Measurements from ENCODE around the gene TTC6. TPM values are rescaled to one million over a fixed set of nuclear protein-coding genes. Genes with fewer than 3 reads are reported as not detected.

TTC6 gene
- total and polyA plus RNA-seq, 4 donors: 0.74 to 21.7 (median 3.6) TPM

DNA sequence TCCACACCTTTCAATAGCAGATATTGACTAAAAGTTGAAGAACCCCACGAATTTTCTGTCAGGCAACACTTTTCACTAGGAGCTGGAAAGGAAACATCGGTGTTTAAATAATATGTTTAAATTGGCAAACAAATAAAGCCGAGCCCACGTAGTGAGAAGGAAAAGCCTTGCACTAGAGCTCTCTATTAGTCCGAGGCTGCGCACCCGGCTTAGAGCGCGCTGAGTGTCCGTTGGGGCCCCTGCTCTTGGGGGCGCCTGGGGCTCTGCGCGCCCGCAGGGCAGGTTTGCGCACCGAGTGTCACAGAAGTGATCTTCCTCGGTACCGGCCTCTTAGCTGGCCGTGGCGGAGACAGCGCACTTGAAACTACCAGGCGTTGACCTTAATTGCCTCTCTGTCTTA lies 6.4 kb downstream of the TTC6 start:
- no peak overlapping the region for H3K9ac ChIP-seq (ENCODE audit: low read depth in 1 of 2, low read length in 2 of 2)
- H3K4me3 ChIP-seq (ENCODE audit: low read depth in 1 of 3, low read length in 3 of 3): no peak overlapping the region
- no peak overlapping the region for H3K27ac ChIP-seq (ENCODE audit: low read depth in 1 of 2, low read length in 2 of 2)
- no peak for DNase-seq (ENCODE audit: low spot score)
- no peak for TF ChIP-seq SP1 (IDR thresholded peaks at IDR 0.05)
- H3K36me3 ChIP-seq (ENCODE audit: control insufficient read depth in 4 of 4, insufficient read depth in 3 of 4, low read depth in 1 of 4, low read length in 3 of 4): no peaks in the 10 kb centered on the region
- WGBS: 33% methylated on average over 22 of the region's 22 CpGs
- H3K27me3 ChIP-seq (ENCODE audit: control insufficient read depth in 4 of 4, insufficient read depth in 4 of 4, low read length in 3 of 4): no peaks in the 10 kb centered on the region
- no peaks in the 10 kb centered on the region for H3K9me3 ChIP-seq (ENCODE audit: control insufficient read depth in 4 of 4, low read length in 3 of 4)
- H3K4me1 ChIP-seq (ENCODE audit: control insufficient read depth in 4 of 4, insufficient read depth in 4 of 4, low read length in 3 of 4): peaks cover 9 to 56% (median 49%) of the 10 kb centered on the region in 4 donors

DNA sequence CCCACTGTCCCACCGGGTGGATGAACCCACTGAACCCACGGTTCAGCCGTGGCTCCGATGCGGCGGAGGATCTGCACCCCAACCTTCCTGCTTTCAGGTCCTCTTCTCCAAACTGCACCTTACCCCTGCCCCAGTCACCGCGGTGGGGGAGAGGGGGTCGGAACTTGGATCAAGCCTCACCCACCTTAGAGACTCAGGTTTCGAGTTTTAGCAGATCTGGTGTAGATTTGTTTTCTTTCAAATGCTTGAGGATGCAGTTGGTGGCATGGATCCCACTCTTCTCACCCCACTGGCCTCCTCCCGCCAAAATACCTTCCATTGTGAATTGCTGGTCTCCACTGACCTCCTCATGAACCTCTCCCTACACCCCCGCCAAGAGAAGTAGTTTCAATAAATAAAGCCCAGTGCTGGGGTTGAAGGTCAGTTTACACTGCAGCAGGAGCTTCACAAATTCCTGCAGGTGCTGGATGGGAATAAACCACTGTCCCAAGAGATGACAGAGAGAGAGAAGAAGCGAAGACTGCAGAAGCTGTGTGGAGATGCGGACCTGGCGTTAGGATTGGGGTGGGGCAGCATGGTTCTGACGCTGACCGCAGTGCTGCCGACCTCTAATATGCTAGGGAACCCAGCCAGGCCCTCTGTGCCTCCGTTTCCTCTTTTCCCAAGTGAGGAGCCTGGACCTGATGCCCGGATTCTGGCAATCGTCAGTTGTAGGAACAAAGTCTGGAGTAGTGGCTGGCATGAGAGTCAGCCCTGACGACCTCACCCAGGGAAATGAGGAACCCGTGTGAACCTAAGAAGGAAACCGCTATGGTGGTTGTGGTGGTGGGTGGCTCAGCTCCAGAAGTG lies 7.4 kb downstream of the TTC6 start:
- TF ChIP-seq JUND (IDR thresholded peaks at IDR 0.05) (peak; percentile 57 to 67), FOXA1 (IDR thresholded peaks at IDR 0.05) (no peak), FOXA2 (IDR thresholded peaks at IDR 0.05) (peak; percentile 78), SP1 (IDR thresholded peaks at IDR 0.05) (peak; percentile 89), RXRA (IDR thresholded peaks at IDR 0.05) (peak; percentile 92 to 93), EGR1 (IDR thresholded peaks at IDR 0.05; ENCODE audit: low read depth in 2 of 2) (peak; percentile 84 to 89), RAD21 (IDR thresholded peaks at IDR 0.05) (peak; percentile 32 to 59), NR2F2 (IDR thresholded peaks at IDR 0.05) (peak; percentile 48), TAF1 (conservative IDR thresholded peaks at IDR 0.05) (no peak), YY1 (IDR thresholded peaks at IDR 0.05) (peak; percentile 62), HNF4G (IDR thresholded peaks at IDR 0.05) (peak; percentile 40), GABPA (IDR thresholded peaks at IDR 0.05 in 1 of 2, conservative IDR thresholded peaks at IDR 0.05 in 1 of 2) (no peak), HNF4A (conservative IDR thresholded peaks at IDR 0.05) (peak; percentile 89)
- TF ChIP-seq, protein P1, sequence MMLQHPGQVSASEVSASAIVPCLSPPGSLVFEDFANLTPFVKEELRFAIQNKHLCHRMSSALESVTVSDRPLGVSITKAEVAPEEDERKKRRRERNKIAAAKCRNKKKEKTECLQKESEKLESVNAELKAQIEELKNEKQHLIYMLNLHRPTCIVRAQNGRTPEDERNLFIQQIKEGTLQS (IDR thresholded peaks at IDR 0.05): no peak
- TF ChIP-seq, protein P2, sequence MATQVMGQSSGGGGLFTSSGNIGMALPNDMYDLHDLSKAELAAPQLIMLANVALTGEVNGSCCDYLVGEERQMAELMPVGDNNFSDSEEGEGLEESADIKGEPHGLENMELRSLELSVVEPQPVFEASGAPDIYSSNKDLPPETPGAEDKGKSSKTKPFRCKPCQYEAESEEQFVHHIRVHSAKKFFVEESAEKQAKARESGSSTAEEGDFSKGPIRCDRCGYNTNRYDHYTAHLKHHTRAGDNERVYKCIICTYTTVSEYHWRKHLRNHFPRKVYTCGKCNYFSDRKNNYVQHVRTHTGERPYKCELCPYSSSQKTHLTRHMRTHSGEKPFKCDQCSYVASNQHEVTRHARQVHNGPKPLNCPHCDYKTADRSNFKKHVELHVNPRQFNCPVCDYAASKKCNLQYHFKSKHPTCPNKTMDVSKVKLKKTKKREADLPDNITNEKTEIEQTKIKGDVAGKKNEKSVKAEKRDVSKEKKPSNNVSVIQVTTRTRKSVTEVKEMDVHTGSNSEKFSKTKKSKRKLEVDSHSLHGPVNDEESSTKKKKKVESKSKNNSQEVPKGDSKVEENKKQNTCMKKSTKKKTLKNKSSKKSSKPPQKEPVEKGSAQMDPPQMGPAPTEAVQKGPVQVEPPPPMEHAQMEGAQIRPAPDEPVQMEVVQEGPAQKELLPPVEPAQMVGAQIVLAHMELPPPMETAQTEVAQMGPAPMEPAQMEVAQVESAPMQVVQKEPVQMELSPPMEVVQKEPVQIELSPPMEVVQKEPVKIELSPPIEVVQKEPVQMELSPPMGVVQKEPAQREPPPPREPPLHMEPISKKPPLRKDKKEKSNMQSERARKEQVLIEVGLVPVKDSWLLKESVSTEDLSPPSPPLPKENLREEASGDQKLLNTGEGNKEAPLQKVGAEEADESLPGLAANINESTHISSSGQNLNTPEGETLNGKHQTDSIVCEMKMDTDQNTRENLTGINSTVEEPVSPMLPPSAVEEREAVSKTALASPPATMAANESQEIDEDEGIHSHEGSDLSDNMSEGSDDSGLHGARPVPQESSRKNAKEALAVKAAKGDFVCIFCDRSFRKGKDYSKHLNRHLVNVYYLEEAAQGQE (IDR thresholded peaks at IDR 0.05): peak; percentile 55
- TF ChIP-seq, protein P3, sequence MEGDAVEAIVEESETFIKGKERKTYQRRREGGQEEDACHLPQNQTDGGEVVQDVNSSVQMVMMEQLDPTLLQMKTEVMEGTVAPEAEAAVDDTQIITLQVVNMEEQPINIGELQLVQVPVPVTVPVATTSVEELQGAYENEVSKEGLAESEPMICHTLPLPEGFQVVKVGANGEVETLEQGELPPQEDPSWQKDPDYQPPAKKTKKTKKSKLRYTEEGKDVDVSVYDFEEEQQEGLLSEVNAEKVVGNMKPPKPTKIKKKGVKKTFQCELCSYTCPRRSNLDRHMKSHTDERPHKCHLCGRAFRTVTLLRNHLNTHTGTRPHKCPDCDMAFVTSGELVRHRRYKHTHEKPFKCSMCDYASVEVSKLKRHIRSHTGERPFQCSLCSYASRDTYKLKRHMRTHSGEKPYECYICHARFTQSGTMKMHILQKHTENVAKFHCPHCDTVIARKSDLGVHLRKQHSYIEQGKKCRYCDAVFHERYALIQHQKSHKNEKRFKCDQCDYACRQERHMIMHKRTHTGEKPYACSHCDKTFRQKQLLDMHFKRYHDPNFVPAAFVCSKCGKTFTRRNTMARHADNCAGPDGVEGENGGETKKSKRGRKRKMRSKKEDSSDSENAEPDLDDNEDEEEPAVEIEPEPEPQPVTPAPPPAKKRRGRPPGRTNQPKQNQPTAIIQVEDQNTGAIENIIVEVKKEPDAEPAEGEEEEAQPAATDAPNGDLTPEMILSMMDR (IDR thresholded peaks at IDR 0.05; ENCODE audit: low read depth, low read length, missing input control): no peak
- TF ChIP-seq, protein P4, sequence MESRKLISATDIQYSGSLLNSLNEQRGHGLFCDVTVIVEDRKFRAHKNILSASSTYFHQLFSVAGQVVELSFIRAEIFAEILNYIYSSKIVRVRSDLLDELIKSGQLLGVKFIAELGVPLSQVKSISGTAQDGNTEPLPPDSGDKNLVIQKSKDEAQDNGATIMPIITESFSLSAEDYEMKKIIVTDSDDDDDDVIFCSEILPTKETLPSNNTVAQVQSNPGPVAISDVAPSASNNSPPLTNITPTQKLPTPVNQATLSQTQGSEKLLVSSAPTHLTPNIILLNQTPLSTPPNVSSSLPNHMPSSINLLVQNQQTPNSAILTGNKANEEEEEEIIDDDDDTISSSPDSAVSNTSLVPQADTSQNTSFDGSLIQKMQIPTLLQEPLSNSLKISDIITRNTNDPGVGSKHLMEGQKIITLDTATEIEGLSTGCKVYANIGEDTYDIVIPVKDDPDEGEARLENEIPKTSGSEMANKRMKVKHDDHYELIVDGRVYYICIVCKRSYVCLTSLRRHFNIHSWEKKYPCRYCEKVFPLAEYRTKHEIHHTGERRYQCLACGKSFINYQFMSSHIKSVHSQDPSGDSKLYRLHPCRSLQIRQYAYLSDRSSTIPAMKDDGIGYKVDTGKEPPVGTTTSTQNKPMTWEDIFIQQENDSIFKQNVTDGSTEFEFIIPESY (IDR thresholded peaks at IDR 0.05): peak; percentile 32
- TF ChIP-seq, protein P5, sequence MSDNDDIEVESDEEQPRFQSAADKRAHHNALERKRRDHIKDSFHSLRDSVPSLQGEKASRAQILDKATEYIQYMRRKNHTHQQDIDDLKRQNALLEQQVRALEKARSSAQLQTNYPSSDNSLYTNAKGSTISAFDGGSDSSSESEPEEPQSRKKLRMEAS (IDR thresholded peaks at IDR 0.05): no peak
- H3K4me3 ChIP-seq (ENCODE audit: low read depth in 1 of 3, low read length in 3 of 3): peak overlapping the region in 2 of 3 donors; percentile 28 to 63
- H3K9ac ChIP-seq (ENCODE audit: low read depth in 1 of 2, low read length in 2 of 2): peak overlapping the region in 1 of 2 donors; percentile 42
- no peak for DNase-seq (ENCODE audit: low spot score)
- peaks cover 9 to 55% (median 44%) of the 10 kb centered on the region in 4 donors for H3K4me1 ChIP-seq (ENCODE audit: control insufficient read depth in 4 of 4, insufficient read depth in 4 of 4, low read length in 3 of 4)
- peak overlapping the region; percentile 49 to 66 for H3K27ac ChIP-seq (ENCODE audit: low read depth in 1 of 2, low read length in 2 of 2)
- WGBS: 10% methylated on average over 24 of the region's 24 CpGs
- H3K9me3 ChIP-seq (ENCODE audit: control insufficient read depth in 4 of 4, low read length in 3 of 4): no peaks in the 10 kb centered on the region
- H3K36me3 ChIP-seq (ENCODE audit: control insufficient read depth in 4 of 4, insufficient read depth in 3 of 4, low read depth in 1 of 4, low read length in 3 of 4): no peaks in the 10 kb centered on the region
- H3K27me3 ChIP-seq (ENCODE audit: control insufficient read depth in 4 of 4, insufficient read depth in 4 of 4, low read length in 3 of 4): no peaks in the 10 kb centered on the region

Data from liver (tissue), 9 donors.